ENCODE results near the gene TNS1.

The TNS1 gene

GRCh38 chr2:217941886-217942728 lies 60.7 kb downstream of the TNS1 start:
- peak; percentile 18 for DNase-seq

GRCh38 chr2:217941339-217941738 lies 61.5 kb downstream of the TNS1 start:
- DNase-seq: no peak

- no peak for DNase-seq
Observed at GRCh38 chr2:217940261-217941220, 62.3 kb downstream of the TNS1 start.

DNA sequence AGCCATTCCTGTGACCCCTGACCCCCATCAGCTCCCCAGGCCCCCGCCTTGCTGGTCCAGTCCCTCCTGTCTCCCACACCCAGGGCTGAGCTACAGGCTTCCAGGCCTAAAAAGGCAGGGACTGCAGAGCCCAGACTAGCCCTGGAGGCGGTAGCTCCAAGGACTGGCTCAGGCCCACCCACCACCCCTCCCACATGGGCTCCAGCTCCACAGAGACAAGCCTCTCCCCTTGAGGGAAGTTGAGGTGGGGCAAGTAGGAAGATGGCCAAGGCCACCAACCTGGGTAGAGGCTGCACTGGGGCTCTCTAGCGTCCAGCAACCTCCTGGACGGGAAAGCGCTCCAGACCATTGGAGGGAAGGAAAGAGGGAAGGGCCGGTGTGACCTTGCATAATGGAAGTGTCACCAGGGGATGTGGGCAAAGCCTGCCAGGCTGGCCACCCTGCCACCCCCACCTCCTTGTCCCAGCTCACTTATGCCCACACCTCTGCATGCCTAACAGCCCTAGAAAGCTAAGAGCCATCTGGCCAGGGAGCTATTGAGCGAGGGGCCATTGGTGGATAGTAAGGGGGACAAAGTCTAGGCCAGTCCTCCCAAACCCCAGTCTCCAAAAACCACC lies 63.1 kb downstream of the TNS1 start:
- DNase-seq: no peak

GRCh38 chr2:217939220-217939619 lies 63.6 kb downstream of the TNS1 start:
- no peak for DNase-seq

DNA sequence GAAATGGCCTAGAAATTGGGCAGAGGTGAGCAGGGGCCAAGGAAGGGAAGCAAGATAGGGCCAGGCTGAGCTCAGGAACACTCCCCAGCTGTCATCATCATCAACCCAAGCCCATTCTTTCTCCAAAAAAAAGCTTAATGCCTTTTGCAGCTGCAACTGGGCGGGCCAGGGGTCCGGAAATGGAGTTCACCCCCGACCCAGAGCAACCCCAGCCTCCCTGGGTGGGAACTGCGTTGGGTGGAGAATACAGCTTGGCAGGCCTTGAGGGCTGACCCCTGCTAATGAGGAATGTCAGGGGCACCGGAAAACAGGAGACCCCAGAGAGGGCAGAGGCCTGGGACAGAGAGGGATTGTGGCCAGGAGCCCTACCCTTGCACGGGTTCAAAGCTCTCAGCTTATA lies 64.8 kb downstream of the TNS1 start:
- DNase-seq: no peak

GRCh38 chr2:217937446-217937845 lies 65.3 kb downstream of the TNS1 start:
- DNase-seq: no peak

GRCh38 chr2:217936952-217937351 lies 65.8 kb downstream of the TNS1 start:
- DNase-seq: no peak

GRCh38 chr2:217935901-217936684 lies 66.7 kb downstream of the TNS1 start:
- no peak for DNase-seq

DNA sequence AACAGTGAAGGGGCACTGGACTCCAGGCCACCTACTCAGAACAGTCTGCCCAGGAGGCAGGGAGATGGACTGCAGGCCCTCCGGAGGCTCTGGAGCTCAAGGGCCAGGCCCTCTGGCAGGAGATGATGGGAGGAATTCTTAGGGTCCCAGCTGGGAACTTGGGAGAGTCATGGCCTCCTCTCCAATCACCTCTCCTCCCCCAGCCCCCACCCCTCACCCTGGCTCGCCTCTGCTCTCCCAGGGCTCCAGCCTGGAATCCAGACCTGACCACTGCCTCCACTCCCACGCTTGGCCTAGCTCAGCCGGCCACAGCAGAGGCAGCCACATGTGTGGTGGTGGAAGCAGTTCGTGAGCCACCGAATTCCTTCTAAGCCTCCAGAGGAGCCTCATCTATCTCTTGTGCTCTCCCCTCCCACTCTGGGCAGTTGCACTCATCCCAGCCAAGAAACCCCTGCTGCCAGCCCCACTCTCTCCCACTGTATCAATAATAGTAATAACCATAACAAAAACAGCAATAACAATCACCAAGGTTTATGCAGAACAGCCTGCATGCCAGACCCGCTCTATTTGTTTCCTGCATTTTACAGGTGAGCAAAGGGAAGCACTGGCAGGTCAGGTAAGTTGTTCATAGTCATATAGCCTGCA lies 67.4 kb downstream of the TNS1 start:
- no peak for DNase-seq

DNA sequence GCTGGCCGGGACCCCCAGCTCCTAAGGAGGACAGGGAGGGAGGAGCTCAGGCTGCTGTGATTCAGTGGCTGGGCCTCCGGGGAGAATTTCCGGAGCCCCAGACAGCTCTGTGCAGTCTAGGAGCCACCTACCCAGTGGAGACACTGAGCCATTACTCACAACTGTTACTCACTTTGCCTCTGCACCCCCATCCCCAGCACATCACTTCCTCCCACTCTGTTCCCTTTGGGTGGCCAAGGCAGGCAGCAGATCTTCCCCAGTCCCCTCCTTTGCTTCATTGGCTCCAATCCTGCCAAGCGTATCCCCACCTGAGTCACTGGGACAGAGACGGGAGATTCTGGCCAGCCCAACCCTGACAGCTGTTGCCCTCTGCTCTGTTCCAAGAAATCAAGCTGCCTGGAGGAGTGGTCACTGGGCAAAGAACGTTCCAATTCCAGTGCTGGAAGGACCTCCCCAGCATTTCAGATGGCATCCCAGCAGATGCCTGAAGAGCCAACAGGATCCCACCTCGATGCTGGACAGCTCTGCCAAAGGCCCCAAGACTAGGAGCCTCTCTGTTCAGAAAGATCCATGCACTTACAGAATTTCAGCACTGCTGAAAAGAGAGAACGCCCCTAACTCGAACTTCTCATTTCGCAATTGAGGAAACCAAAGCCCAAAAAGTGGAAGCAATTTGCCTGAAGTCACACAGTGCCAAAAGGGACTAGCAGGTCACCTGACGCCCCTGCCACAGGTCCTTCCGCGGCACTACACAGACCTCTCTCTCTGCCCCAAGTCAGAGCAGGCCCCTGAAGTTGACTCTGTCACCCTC lies 68.3 kb downstream of the TNS1 start:
- no peak for DNase-seq

DNA sequence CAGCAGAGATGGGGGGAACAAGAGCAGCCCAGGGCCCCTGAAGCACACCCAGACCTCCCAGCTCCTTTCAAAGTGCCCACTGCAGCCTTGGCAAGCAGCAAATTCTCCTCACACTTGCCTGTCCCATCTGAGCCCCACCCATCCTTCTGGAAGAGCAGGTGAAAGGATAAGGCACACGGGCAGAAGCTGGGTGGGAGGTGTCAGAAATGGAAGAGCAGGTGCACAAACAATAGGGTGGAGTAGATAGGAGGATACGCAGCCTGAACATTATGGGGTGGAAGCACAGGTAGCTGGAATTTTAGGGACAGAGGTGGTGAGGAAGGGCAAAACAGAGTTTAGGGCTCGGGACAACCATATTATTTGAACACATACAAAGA lies 69.2 kb downstream of the TNS1 start:
- no peak for DNase-seq

DNA sequence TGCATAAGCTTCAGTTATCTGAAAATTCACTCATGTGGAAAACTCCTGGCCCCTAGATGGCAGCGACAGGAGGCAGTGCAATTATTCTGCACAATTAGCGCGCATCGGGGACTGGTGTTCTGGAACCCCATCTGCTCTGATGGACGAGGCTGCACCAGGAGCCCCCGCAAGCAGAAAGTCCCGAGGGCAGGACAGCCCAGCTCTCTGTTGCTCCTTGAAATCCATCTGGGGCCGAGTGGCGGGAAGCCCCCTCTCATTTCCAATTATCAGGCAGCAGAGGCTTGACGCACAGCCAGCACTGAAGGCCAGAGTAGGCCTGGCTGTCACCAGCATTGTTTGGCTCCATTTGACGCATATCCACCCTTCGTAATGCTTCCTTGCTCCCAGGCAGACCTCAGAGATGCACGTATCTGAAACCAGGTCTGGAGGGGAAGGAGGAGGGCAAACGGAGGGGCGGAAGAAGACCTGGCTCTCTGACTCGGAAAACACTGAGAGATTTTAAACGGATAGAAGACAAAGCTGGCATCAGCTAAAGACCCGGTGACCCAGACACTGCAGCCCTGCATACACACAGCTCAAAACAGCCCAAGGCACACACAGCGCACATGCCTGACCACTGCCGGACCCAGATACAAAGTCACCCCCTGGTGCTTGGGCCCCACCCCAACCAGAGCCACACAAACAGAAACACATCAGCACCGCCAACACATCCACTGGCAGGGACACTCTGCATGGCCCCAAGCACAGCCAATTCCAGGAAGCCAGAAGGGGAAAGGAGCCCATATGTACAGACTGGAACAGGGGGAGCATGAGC lies 69.8 kb downstream of the TNS1 start:
- DNase-seq: no peak

GRCh38 chr2:217931846-217932560 lies 70.8 kb downstream of the TNS1 start:
- no peak for DNase-seq

DNA sequence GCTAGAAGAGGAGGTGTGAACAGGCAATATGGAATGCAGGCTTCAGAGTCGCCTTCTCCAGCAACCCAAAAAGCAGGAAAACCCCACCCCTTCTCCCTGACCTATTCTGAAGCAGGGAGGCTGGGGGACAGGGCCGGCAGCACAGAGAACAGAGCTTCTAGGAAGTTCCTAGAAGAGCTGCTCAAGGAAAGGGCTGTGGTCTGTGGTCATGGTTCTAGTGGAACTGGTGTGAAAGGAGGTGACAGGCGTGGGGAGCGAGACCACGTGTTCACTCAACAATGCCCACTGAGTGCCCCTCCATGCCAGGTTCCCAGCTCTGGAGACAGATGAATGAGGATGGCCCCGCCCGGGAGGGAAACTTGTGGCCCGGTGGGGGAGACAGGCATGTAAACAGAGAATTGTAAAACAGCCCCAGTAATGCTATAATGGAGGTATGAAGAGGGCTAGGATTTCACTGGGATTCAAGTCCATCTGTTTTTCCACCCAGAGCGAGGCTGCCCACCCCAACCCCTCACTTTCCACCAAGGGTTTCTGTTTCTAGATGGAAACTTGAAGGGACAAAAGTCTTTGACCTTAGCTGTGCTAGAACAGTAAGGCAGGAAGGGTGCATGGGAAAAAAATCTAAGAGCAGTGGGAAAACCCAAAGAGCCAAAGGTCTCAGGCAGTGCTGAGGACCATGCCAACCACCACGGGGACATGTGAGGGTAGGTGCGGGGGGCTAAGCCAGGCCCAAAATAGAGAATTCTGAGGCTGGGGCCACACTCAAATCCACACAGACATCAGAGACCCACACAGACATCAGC lies 71.8 kb downstream of the TNS1 start:
- DNase-seq: no peak

GRCh38 chr2:217929757-217930707 lies 72.8 kb downstream of the TNS1 start:
- DNase-seq: no peak

GRCh38 chr2:217929272-217929671 lies 73.5 kb downstream of the TNS1 start:
- DNase-seq: no peak

Data from RPMI8226 (cell line).